GM21528 (cell line): ENCODE measurements around the gene HRH2.
"Not testable (repeated sequence)": the region's sequence is repeated elsewhere in the genome, so short reads cannot be mapped to it uniquely, and the experiment has no call there.

Experiments
- ATAC-seq: cut with Tn5 transposase; IDR thresholded peaks from one replicate; pipeline ENCODE4 v1.9.1; 2021; ENCODE audit warnings: mild to moderate bottlenecking, moderate library complexity; ENCODE audit not compliant: unreplicated experiment, low FRiP score

The HRH2 gene

DNA sequence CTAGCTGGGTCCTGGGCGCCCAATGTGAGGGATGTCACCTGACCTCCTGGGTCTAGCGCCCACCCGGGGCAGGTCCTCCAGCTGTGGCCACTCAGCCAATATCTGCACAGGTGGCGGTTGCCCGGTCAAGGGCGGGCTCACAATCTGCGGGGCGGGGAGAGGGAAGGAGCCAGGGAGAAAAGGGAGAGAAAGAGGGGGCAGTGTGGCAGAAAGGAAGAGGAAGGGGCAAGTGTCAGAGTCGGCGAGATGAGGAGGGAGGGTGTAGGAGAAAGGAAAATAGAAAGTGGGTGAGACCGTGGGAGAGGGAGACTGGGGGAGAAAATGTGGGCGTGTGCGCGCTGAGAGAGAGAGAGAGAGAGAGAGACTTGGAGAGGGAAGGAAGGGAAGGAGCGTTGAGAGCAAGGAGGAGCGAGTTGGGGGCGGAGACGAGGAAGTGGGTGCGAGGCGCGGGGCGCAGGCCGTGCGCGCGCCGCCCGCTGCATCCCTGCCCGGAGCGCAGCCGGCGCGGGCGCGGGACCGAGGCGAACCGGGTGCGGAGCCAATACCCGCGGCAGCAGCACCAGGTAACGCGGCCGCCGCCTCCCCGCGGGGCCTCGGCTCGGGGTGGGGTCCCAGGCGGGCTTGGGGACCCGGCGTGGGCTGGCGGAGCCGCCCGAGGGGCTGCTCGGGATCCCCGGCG, at the start of gene HRH2:
Gene HRH2 (plus strand): TSS at position 479 of the 679 bp plus-strand sequence. CDS start 25,163 bp downstream, outside the sequence.
- ATAC-seq = no peak

DNA sequence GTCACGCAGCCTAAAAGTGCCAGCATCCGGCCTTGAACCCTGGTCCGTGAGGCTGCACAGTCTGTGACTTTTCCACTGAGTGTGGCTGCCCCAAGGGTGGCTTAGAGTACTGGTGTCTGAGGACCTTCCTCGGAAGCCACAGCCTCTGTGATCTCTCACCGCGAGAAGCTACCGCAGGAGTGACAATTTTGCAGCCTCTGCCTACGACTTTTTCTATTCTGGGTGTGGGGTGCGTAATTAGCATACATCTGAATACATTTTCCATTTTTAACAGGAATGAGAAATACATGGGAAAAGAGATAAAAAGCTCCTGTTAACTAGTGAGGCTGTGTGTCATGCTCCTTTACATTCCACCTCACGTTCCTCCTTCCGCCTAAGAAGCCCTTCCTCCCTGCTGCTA, 48.3 kb upstream of the HRH2 start:
- ATAC-seq = no peak

GRCh38 chr5:175610381-175610780, 47.5 kb upstream of the HRH2 start:
- ATAC-seq = no peak

DNA sequence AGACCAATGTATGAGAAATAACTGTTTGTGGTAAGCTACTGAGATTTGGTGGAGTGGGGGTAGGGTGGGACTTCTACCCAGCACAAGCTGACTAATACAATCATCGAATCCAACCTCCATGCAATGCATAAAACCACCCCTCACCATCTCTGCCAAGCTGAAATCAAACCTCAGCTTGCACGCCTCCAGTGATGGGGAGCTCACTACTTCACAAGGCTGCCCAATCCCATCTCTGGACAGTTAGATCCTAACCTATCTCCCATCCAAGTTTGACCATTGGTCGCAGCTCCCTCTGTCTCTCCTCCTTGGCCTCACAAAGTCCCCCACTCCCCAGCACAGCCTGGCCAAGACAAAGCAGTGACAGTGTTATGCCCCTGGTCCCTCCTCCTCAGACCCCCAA, 47.0 kb upstream of the HRH2 start:
- no peak for ATAC-seq

GRCh38 chr5:175614223-175614815, 43.6 kb upstream of the HRH2 start:
- no peak for ATAC-seq

DNA sequence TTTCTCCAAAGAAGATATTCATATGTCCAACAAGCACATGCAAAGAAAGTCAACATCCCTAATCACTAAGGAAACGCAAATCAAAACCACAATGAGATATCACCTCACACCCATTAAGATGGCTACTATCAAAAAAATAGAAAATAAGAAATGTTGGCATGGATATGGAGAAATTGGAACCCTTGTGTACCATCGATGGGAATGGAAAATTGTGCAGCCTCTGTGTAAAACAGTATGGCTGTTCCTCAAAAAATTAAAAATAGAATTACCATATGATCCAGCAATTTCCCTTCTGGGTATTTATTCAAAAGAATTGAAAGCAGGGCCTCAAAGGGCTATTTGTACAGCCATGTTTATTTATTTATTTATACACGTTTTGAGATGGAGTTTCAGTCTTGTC, 43.0 kb upstream of the HRH2 start:
- no peak for ATAC-seq

GRCh38 chr5:175616083-175616482, 41.8 kb upstream of the HRH2 start:
- ATAC-seq = no peak

DNA sequence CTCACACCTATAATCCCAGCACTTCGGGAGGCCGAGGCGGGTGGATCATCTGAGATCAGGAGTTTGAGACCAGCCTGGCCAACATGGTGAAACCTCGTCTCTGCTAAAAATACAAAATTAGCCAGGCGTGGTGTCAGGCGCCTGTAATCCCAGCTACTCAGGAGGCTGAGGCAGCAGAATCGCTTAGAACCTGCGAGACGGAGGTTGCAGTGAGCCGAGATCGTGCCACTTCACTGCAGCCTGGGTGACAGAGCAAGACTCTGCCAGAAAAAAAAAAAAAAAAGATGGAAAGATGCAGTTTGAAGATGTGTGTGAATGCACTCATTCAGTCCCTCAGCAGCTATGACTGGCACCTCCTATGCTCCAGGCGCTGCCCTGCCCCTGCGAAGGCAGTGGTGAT, 41.3 kb upstream of the HRH2 start:
- not testable (repeated sequence) for ATAC-seq

DNA sequence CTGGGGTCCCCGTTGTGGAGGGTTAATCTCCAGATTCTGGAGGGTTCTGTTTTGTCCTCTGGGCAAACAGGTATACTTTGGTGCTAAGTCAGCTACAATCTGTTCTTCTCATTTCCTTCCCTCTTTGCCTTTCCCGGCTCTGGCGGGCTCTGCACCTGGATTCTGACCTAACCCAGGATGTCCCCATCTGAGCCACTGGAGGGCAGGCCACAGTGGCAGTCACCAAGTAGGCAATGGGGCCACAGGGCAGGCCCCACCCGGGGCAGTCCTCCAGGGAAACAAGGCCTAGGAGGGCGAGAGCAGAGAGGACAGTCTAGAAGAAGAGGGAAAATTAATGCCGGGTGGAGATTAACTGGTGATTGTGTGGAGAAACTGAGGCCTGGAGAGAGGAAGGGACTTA, 40.4 kb upstream of the HRH2 start:
- ATAC-seq = no peak

DNA sequence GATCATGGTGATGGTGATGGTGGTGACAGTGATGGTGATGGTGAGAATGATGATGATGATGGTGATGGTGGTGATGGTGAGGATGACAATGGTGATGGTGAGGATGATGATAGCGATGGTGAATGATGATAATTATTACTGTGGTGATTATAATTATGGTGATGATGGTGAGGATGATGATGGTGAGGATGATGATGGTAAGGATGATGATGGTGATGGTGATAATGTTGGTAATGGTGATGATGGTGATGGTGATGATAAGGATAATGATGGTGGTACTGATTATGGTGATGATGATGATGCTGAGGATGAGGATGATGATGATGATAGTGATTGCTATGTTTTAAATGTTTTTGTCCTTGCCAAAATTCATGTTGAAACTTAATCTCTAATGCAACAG, 37.3 kb upstream of the HRH2 start:
- ATAC-seq = no peak

DNA sequence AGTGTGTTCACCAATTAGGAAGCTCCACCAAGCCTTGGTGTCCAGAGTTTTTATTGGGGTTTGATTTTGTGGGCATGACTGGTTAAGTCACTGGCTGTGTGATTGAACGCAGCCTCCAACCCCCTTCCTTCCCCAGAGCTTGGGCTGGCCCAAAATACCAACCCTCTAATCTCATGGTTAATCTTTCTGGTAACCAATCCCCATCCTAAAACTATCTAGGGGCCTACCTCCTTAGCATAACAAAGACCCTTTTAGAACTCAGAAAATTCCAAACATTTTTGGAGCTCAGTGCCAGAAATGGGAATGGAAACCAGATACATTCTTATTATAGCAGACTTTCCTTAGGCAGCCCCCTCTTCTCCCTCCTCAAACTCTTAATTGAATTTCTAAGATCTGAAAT, 35.9 kb upstream of the HRH2 start:
- ATAC-seq = no peak

GRCh38 chr5:175623088-175623487, 34.8 kb upstream of the HRH2 start:
- ATAC-seq = no peak

DNA sequence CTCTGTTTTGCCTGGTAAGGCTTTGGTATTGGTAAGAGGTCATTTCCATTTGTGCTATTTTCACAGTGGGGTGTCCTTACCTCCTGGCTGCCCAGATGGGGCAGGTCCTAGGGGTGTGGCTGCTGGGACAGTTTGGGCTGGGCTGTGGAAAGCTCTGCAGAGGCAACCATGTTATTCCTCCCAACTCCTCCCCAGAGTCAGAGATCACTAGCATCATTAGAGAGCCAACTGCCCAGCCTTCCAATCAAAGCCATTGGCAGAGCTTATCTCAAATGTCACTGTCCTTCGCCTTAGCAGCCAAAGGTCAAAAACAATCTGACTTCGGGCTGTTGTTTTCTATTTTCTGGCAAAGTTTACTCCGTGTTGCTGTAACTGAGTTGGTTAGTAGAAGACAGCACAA, 33.6 kb upstream of the HRH2 start:
- ATAC-seq = no peak

- ATAC-seq = no peak
Measured at GRCh38 chr5:175627005-175627404, 30.9 kb upstream of the HRH2 start.

GRCh38 chr5:175627739-175628138, 30.1 kb upstream of the HRH2 start:
- ATAC-seq = no peak

DNA sequence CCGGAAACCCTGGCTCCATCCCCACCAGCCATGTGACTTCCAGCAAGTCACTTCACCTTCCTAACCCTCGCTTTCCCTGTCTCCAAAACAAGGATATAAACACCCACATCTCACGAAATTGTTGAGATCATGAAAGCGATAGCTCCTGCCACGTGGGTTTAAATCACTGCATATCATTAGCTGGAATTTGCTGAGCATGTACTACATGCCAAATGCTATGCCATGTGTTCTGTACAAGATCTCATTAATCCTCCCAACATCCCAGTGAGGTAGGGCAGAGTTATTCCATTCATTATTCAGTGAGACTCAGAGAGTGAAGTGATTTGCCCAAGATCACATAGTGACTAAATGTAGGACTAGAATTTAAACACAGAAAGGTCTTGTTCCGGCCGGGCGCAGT, 29.2 kb upstream of the HRH2 start:
- no peak for ATAC-seq

DNA sequence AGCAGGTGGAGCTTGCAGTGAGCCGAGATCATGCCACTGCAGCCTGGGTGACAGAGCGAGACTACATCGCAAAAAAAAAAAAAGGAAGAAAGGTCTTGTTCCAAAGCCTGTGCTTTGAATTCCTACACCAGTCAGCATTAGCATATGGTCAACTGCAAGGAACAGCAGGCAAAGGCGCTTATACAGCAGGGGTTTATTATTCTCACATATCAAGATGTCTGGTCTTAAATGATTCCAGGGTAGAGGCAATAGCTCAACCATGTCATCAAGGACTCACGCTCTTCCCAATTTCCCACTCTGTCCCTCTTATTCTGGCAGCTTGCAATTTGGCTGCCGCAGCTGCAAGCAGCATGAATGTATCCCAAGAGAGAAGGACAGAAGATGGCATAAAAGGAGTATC, 28.6 kb upstream of the HRH2 start:
- no peak for ATAC-seq

DNA sequence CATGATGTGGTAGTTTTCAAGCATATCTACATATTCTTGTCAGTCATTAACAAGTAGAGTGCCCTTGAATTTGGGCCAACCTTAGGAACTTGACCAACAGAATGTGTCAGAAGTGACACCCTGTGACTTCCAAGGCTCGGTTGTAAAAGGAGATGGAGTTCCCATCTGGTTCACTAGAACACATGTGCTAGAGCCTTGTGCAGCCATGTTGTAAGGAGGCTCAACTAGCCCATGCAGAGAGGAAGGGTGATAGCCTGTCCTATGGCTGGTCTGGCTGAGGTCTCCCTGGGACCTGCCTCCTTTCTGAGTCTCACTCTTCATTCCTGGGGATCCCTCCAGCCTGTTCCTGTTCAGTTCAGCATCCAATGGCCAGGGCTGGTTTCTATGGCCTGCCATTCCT, 28.1 kb upstream of the HRH2 start:
- ATAC-seq = no peak

DNA sequence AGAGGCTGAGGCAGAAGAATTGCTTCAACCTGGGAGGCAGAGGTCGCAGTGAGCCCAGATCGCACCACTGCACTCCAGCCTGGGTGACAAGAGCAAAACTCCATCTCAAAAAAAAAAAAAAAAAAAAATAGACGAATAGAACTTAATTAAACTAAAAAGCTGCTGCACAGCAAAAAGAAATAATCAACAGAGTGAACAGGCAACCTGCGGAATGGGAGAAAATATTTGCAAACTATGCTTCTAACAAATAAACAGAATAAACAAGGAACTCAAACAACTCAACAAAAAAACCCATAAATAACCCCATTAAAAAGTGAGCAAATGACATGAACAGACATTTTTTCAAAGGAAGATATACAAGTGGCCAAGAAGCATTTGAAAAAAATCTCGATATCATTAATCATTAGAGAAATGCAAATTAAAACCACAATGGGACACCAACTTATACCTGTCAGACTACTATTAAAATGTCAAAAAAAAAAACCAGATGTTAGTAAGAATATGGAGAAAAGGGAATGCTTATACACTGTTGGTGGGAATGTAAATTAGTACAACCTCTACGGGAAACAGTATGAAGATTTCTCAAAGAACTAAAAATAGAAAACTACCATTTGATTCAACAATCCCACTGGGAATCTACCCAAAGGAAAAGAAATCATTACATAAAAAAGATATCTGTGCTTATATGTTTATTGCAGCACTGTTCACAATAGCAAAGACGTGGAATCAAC, 21.9 kb upstream of the HRH2 start:
- no peak for ATAC-seq

- no peak for ATAC-seq
Measured at GRCh38 chr5:175638305-175638704, 19.6 kb upstream of the HRH2 start.

- ATAC-seq = no peak
Measured at GRCh38 chr5:175640106-175640775, 17.6 kb upstream of the HRH2 start.
